ENCODE data around the gene KRT6A. TPM values are rescaled to one million over a fixed set of nuclear protein-coding genes. Genes with fewer than 3 reads are reported as not detected.

The KRT6A gene
- total and polyA plus RNA-seq, 2 of the 8 experiments (the other 6 are each of a cell fraction or from before 2014, with no cell fraction given) = 0.11 TPM; not detected in 1

- H4K20me1 ChIP-seq (replicated peaks in 1 of 2; ENCODE audit: control insufficient read depth in 1 of 2, insufficient read depth in 2 of 2, low read length in 2 of 2) = no peaks in the 10 kb centered on the region
- POLR2A ChIA-PET (ENCODE audit: partially characterized antibody) = interaction anchor here (1.0 kb wide), 1 partner anchor 39 kb away, joined by 3 read pairs; no protein-coding TSS in a partner anchor
Measured at GRCh38 chr12:52443966-52444365, 49.1 kb downstream of the KRT6A start.

More at GRCh38 chr12:52443966-52444365, 49.1 kb downstream of the KRT6A start:
- Histone ChIP-seq H3K4me2 (ENCODE audit: insufficient read depth in 1 of 2, low read depth in 2 of 2, low read length in 2 of 2) (no peak overlapping the region), H2BK12ac (ENCODE audit: low read depth, low read length) (no peak overlapping the region), H3K56ac (replicated peaks; ENCODE audit: insufficient read length, low read depth, low read length) (no peak overlapping the region), H3K79me1 (ENCODE audit: low read depth, low read length) (no peaks in the 10 kb centered on the region), H3K18ac (ENCODE audit: extremely low read depth, low read length) (no peak overlapping the region), H3K23ac (ENCODE audit: insufficient read length) (no peak overlapping the region), H2BK20ac (ENCODE audit: low read length) (no peak overlapping the region), H3K9me3 (ENCODE audit: insufficient read depth in 2 of 2, low read depth in 1 of 2, low read length in 1 of 2) (peaks cover 5 to 6% of the 10 kb centered on the region in 2 experiments; a peak in 3 of 4 replicates), H3K27ac (ENCODE audit: low read depth, low read length) (no peak overlapping the region), H3K23me2 (ENCODE audit: low read depth, low read length) (no peaks in the 10 kb centered on the region), H4K8ac (ENCODE audit: extremely low read depth, insufficient read depth, low read length) (no peak overlapping the region; the same call in 1 of the 2 replicates), H2AK5ac (ENCODE audit: low read depth, low read length) (no peak overlapping the region), H2BK15ac (ENCODE audit: low read length) (no peak overlapping the region), H3K14ac (ENCODE audit: insufficient read length) (no peak overlapping the region), H4K91ac (replicated peaks; ENCODE audit: insufficient read length, low read length) (no peak overlapping the region), H2BK5ac (ENCODE audit: low read depth, low read length) (no peak overlapping the region), H3K27me3 (replicated peaks in 1 of 4; ENCODE audit: control insufficient read depth in 3 of 4, extremely low read depth in 1 of 4, insufficient read depth in 3 of 4, low read length in 3 of 4) (no peaks in the 10 kb centered on the region; a peak in 2 of 7 replicates), H2AFZ (ENCODE audit: low read length) (no peak overlapping the region), H3K4ac (replicated peaks; ENCODE audit: insufficient read length, low read depth, low read length) (no peak overlapping the region), H2BK120ac (replicated peaks; ENCODE audit: low read depth, low read length) (no peak overlapping the region), H3K4me3 (ENCODE audit: extremely low read depth in 1 of 4, insufficient read depth in 2 of 4, low read depth in 3 of 4, low read length in 4 of 4) (no peak overlapping the region), H4K5ac (ENCODE audit: insufficient read length, low read depth, low read length) (no peak overlapping the region), H3K36me3 (ENCODE audit: control insufficient read depth in 2 of 4, insufficient read depth in 4 of 4, low read length in 3 of 4) (no peaks in the 10 kb centered on the region), H3K9ac (replicated peaks in 1 of 4; ENCODE audit: extremely low read depth in 1 of 4, low read depth in 3 of 4, low read length in 3 of 4) (no peak overlapping the region), H3K79me2 (ENCODE audit: control insufficient read depth in 1 of 2, insufficient read depth in 2 of 2, low read length in 2 of 2) (no peaks in the 10 kb centered on the region), H3K4me1 (replicated peaks in 1 of 4; ENCODE audit: control insufficient read depth in 3 of 4, insufficient read depth in 4 of 4, low read length in 3 of 4) (peaks cover 0 to 5% (median 3%) of the 10 kb centered on the region in 4 experiments; a peak in 3 of 7 replicates)
- 67% methylated on average over 3 of the region's 3 CpGs; no CpG with 5 or more reads in 1 of the 2 experiments for WGBS, 2 experiments (ENCODE audit: extremely low coverage in 1 of 2, insufficient coverage in 1 of 2, insufficient read length in 1 of 2, insufficient replicate concordance in 2 of 2, low coverage in 1 of 2, low lambda C conversion rate in 2 of 2, missing lambda C conversion rate in 1 of 2)
- TF ChIP-seq EZH2 (IDR thresholded peaks at IDR 0.05; ENCODE audit: low read depth, low read length, severe bottlenecking) = no peak
- TF ChIP-seq CHD2 (IDR thresholded peaks at IDR 0.05; ENCODE audit: low read length) = no peak
- TF ChIP-seq POLR2A (IDR thresholded peaks at IDR 0.05; ENCODE audit: control extremely low read depth in 1 of 2, low read depth in 2 of 2, low read length in 2 of 2) = no peak
- no peak for TF ChIP-seq EGR1 (IDR thresholded peaks at IDR 0.05; ENCODE audit: borderline replicate concordance, low read depth, low read length)
- CTCF ChIA-PET (ENCODE audit: partially characterized antibody) = interaction anchor here (0.6 kb wide), 1 partner anchor 287 kb away, joined by 3 read pairs; no protein-coding TSS in a partner anchor
- DNase-seq (ENCODE audit: low read depth in 1 of 2, low spot score in 2 of 2) (no peak), FAIRE-seq (no peak)
